GM23248 (cell line): Measurements from ENCODE around the gene NASP. TPM values are rescaled to one million over a fixed set of nuclear protein-coding genes. Genes with fewer than 3 reads are reported as not detected.

Experiments
- DNase-seq: peaks from one replicate; pipeline ENCODE4 v3.0.0-alpha.2; 2015
- H2AFZ ChIP-seq: fragments of 200-600 bp; sonication (generic); 2 replicates; pipeline ENCODE4 v1.6.1; 2016; ENCODE audit warnings: antibody characterized with exemption
- H3F3A ChIP-seq: fragments of 200-600 bp; sonication (generic); 2 replicates; pipeline ENCODE4 v1.6.1; 2016; ENCODE audit warnings: mild to moderate bottlenecking, antibody characterized with exemption, mixed run types; ENCODE audit not compliant: insufficient read depth
- H3K27ac ChIP-seq: fragments of 200-600 bp; sonication (generic); 2 replicates; pipeline ENCODE4 v1.5.1; 2016; ENCODE audit warnings: mild to moderate bottlenecking
- H3K27me3 ChIP-seq: fragments of 200-600 bp; sonication (generic); replicated peaks from 2 replicates; pipeline ENCODE4 v1.6.1; 2016; ENCODE audit warnings: mild to moderate bottlenecking; ENCODE audit not compliant: insufficient read depth
- H3K36me3 ChIP-seq: fragments of 200-600 bp; sonication (generic); 2 replicates; pipeline ENCODE4 v1.6.1; 2016; ENCODE audit warnings: low read depth, mild to moderate bottlenecking
- H3K4me1 ChIP-seq: fragments of 200-600 bp; sonication (generic); 2 replicates; pipeline ENCODE4 v1.6.1; 2016; ENCODE audit warnings: mild to moderate bottlenecking; ENCODE audit not compliant: insufficient read depth
- H3K4me2 ChIP-seq: fragments of 200-600 bp; sonication (generic); one replicate; pipeline ENCODE4 v1.6.1; 2016; ENCODE audit warnings: mild to moderate bottlenecking; ENCODE audit not compliant: unreplicated experiment
- H3K4me3 ChIP-seq: fragments of 200-600 bp; sonication (generic); 2 replicates; pipeline ENCODE4 v1.5.1; 2016; ENCODE audit warnings: mild to moderate bottlenecking
- H3K79me2 ChIP-seq: fragments of 200-600 bp; sonication (generic); 2 replicates; pipeline ENCODE4 v1.6.1; 2016; ENCODE audit warnings: mild to moderate bottlenecking; ENCODE audit not compliant: insufficient read depth
- H3K9ac ChIP-seq: fragments of 200-600 bp; sonication (generic); 2 replicates; pipeline ENCODE4 v1.6.1; 2016; ENCODE audit warnings: mild to moderate bottlenecking
- H3K9me2 ChIP-seq: fragments of 200-600 bp; sonication (generic); 2 replicates; pipeline ENCODE4 v1.6.1; 2016; ENCODE audit warnings: mixed run types, mild to moderate bottlenecking, moderate library complexity; ENCODE audit not compliant: insufficient read depth
- H3K9me3 ChIP-seq: fragments of 200-600 bp; sonication (generic); one replicate; pipeline ENCODE4 v1.6.1; 2017; ENCODE audit warnings: low read depth
- H4K20me1 ChIP-seq: fragments of 200-600 bp; sonication (generic); 2 replicates; pipeline ENCODE4 v1.6.0; 2016; ENCODE audit not compliant: insufficient read depth
- EZH2 ChIP-seq: fragments of 200-600 bp; sonication (generic); IDR thresholded peaks from 2 replicates; pipeline ENCODE4 v1.6.1; 2018; ENCODE audit warnings: antibody characterized with exemption, mild to moderate bottlenecking; ENCODE audit not compliant: insufficient read depth, poor library complexity, severe bottlenecking
- EZH2phosphoT487 ChIP-seq: fragments of 200-600 bp; sonication (generic); IDR thresholded peaks from 2 replicates; pipeline ENCODE4 v1.6.1; 2018; ENCODE audit warnings: antibody characterized with exemption, moderate library complexity, mild to moderate bottlenecking, low read depth; ENCODE audit not compliant: insufficient read depth
- WGBS, 2 experiments: methylation state at CpG; one replicate each; pipeline ENCODE4 v1.1.6; 2015 to 2017; ENCODE audit warnings: low lambda C conversion rate in 2 of 2, low coverage in 1 of 2; ENCODE audit errors: missing lambda C conversion rate in 2 of 2; 5-methylcytosine and 5-hydroxymethylcytosine counted together
- in situ Hi-C: fragments of 300-500 bp; cut with MboI; formaldehyde crosslinking; loops from 2 replicates; pipeline ENCODE4 v1.15.0; 2020
- polyA plus RNA-seq: library from polyadenylated mRNA; unstranded; fragments of >200 nt; fragmentation: Nextera tagmentation; extraction: Ambion mirVana; gene quantifications from 2 replicates; pipeline ENCODE4 v1.2.1, GENCODE V29; 2016
- total RNA-seq: library from RNA; depleted of rRNA; stranded (reverse); fragments of >200 nt; shearing (Covaris generic); gene quantifications from 2 replicates; pipeline ENCODE4 v1.2.3, GENCODE V29; 2014

The NASP gene
- total and polyA plus RNA-seq, 2 experiments from 2014 or later = 30.3 to 39.1 TPM

DNA sequence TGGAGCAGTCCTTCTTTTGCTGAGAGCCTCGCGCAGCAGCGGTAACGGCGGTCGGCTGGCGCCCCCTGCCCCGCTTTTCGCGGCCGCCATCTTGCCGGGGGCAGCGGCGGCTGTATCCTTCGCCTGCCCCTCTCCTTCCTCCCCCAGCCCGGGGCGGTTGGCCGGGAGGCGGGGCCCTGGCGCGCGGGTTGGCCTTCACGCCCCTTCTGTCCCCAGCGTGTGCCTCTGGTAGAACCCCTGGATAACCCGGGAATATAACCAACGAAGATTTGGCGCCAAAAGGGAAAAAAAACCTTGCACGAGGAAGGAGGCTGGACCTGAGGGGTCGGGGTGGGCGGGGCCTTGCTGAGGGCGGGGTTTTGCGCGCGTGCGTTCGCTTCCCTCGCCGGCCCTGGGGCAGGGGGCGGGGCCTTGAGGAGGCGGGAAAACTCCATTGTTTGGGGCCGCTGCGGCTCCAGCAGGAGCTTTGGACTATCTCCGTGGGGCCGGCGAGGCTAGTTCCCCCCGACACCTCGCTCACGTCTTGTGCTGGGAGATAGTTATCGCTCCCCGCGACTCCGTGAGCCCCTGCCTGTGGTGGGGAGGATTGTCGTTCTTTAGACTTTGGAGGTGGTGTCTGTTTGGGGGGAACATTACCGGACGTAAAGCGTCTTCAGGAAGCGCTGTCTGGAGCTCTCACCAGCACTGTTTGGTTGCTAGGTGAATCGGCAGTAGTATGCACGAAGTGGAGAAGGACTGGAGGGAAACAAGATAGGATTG lies 689 bp downstream of the NASP start:
- 0 to 1% methylated on average over 25 to 58 of the region's 59 CpGs for WGBS, 2 experiments
- H3K27ac ChIP-seq = peak overlapping the region; percentile 81
- H3K4me2 ChIP-seq = peak overlapping the region; percentile 97
- no peaks in the 10 kb centered on the region for H4K20me1 ChIP-seq
- peak; percentile 96 for DNase-seq
- in situ Hi-C loops = no loop called here
- peak overlapping the region; percentile 100 for H2AFZ ChIP-seq
- H3K4me3 ChIP-seq = peak overlapping the region; percentile 98
- no peaks in the 10 kb centered on the region for H3K9me3 ChIP-seq
- no peaks in the 10 kb centered on the region for H3K36me3 ChIP-seq
- peaks cover 16% of the 10 kb centered on the region for H3K4me1 ChIP-seq
- H3K9me2 ChIP-seq = no peaks in the 10 kb centered on the region
- peaks cover 12% of the 10 kb centered on the region for H3F3A ChIP-seq
- H3K79me2 ChIP-seq = peaks cover 49% of the 10 kb centered on the region
- H3K27me3 ChIP-seq = no peaks in the 10 kb centered on the region
- H3K9ac ChIP-seq = peak overlapping the region; percentile 85
- TF ChIP-seq EZH2 (no peak), EZH2phosphoT487 (no peak)

DNA sequence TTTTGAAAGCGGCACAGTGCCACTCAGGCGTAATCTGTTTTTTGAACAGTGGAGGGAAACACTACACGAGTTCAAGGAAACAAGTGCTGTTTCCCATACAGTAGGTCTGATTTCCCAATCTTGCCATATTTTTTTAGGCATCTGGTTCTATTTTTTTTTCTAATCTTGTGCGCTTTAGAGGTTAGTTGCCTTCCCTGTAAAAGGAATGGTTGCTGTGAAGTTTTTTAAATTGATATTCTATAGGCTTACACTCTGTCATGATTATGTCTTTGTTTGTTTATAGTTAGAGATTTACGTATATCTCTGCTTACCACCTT lies 1.2 kb downstream of the NASP start:
- Histone ChIP-seq H3K9me3 (no peaks in the 10 kb centered on the region), H3K36me3 (no peaks in the 10 kb centered on the region), H3K4me2 (peak overlapping the region; percentile 89), H4K20me1 (no peaks in the 10 kb centered on the region), H3K4me3 (peak overlapping the region; percentile 98), H3K27me3 (no peaks in the 10 kb centered on the region), H2AFZ (peak overlapping the region; percentile 100), H3K9me2 (no peaks in the 10 kb centered on the region), H3K27ac (peak overlapping the region; percentile 81), H3K4me1 (peaks cover 16% of the 10 kb centered on the region), H3K79me2 (peaks cover 55% of the 10 kb centered on the region), H3K9ac (peak overlapping the region; percentile 85), H3F3A (peaks cover 12% of the 10 kb centered on the region)
- 1 to 3% methylated on average over 5 of the region's 5 CpGs for WGBS, 2 experiments
- TF ChIP-seq EZH2phosphoT487 (no peak), EZH2 (no peak)
- in situ Hi-C loops = no loop called here
- DNase-seq = no peak

- H4K20me1 ChIP-seq = no peaks in the 10 kb centered on the region
- in situ Hi-C loops = no loop called here
- peak overlapping the region; percentile 81 for H3K27ac ChIP-seq
- H3K9me2 ChIP-seq = no peaks in the 10 kb centered on the region
- TF ChIP-seq EZH2 (no peak), EZH2phosphoT487 (no peak)
- peak overlapping the region; percentile 85 for H3K9ac ChIP-seq
- H3F3A ChIP-seq = peaks cover 12% of the 10 kb centered on the region
- no peaks in the 10 kb centered on the region for H3K36me3 ChIP-seq
- H3K27me3 ChIP-seq = no peaks in the 10 kb centered on the region
- peak overlapping the region; percentile 100; the same call in 1 of the 2 replicates for H2AFZ ChIP-seq
- peaks cover 16% of the 10 kb centered on the region for H3K4me1 ChIP-seq
- no peaks in the 10 kb centered on the region for H3K9me3 ChIP-seq
- no peak for DNase-seq
- peak overlapping the region; percentile 98 for H3K4me3 ChIP-seq
- peaks cover 60% of the 10 kb centered on the region for H3K79me2 ChIP-seq
- H3K4me2 ChIP-seq = peak overlapping the region; percentile 89
- 36 to 40% methylated on average over 7 of the region's 7 CpGs for WGBS, 2 experiments
These were observed 1.7 kb downstream of the NASP start for GRCh38 chr1:45585496-45586075.

GRCh38 chr1:45586769-45587168 lies 2.9 kb downstream of the NASP start:
- Histone ChIP-seq H3K9me3 (no peaks in the 10 kb centered on the region), H3K4me1 (peaks cover 16% of the 10 kb centered on the region), H3K9me2 (no peaks in the 10 kb centered on the region), H2AFZ (peak overlapping the region; percentile 57), H3K4me2 (peak overlapping the region; percentile 55), H3K36me3 (no peaks in the 10 kb centered on the region), H3K27ac (0 out of 2 replicates have a peak overlapping the region, but pooled peaks have one; percentile 7), H3K4me3 (peak overlapping the region; percentile 98), H3F3A (peaks cover 12% of the 10 kb centered on the region), H3K27me3 (no peaks in the 10 kb centered on the region), H3K9ac (peak overlapping the region; percentile 85), H3K79me2 (peaks cover 72% of the 10 kb centered on the region), H4K20me1 (no peaks in the 10 kb centered on the region)
- WGBS, 2 experiments = 80% methylated on average over 4 of the region's 4 CpGs
- TF ChIP-seq EZH2phosphoT487 (no peak), EZH2 (no peak)
- in situ Hi-C loops = no loop called here
- peak; percentile 15 for DNase-seq
